GM12878 (cell line): ENCODE data around the gene POMT1. TPM values are rescaled to one million over a fixed set of nuclear protein-coding genes. Genes with fewer than 3 reads are reported as not detected.
"Not testable (repeated sequence)": the region's sequence is repeated elsewhere in the genome, so short reads cannot be mapped to it uniquely, and the experiment has no call there.

Source experiments
- ATAC-seq: fragments of 200-7000 bp; cut with Tn5 transposase; 3 replicates; pipeline ENCODE4 v1.9.1; 2020; ENCODE audit warnings: mild to moderate bottlenecking, moderate library complexity
- BruUV-seq: library from RNA; stranded (reverse); fragments of 400-500 nt; replicated peaks from 2 replicates; lab custom pipeline; 2021; lab: Mats Ljungman, UMichigan
- CTCF ChIA-PET: fragments of 300-600 bp; sonication (Branson Sonifier 250); formaldehyde crosslinking; extraction: SDS; loops from one replicate; lab custom pipeline; 2021; ENCODE audit warnings: inconsistent platforms; lab: Yijun Ruan, JAX
- POLR2A ChIA-PET: fragments of 350-600 bp; formaldehyde crosslinking; extraction: SDS; loops from one replicate; lab custom pipeline; 2021; ENCODE audit warnings: inconsistent platforms; lab: Charles Lee
- RAD21 ChIA-PET: fragments of 300-600 bp; sonication (Branson Sonifier 250); formaldehyde crosslinking; loops from one replicate; lab custom pipeline; 2023; ENCODE audit warnings: antibody characterized with exemption; ENCODE audit not compliant: unreplicated experiment; lab: Charles Lee
- SMC1A ChIA-PET: fragments of 300-600 bp; sonication (Branson Sonifier 250); formaldehyde crosslinking; loops from one replicate; lab custom pipeline; 2023; ENCODE audit not compliant: unreplicated experiment, uncharacterized antibody; lab: Charles Lee
- DNase-seq: peaks from one replicate; pipeline ENCODE4 v3.0.0-alpha.2; 2011; ENCODE audit warnings: low read depth, low spot score
- FAIRE-seq: peaks from 3 replicates; lab custom pipeline; 2011; peaks lifted over from hg19 to GRCh38; lab: Jason Lieb, UNC
- H2AFZ ChIP-seq: 2 replicates; pipeline ENCODE4 v1.6.0; 2011; ENCODE audit warnings: low read depth, low read length, control low read depth; ENCODE audit not compliant: control insufficient read depth
- H3K27ac ChIP-seq: 2 replicates; pipeline ENCODE4 v1.5.1; 2011; ENCODE audit warnings: control low read depth; ENCODE audit not compliant: control insufficient read depth, insufficient read depth
- H3K27me3 ChIP-seq, 2 experiments: replicated peaks in 1 of 2; 2 replicates each; pipeline versions ENCODE4 v1.6.0 to v1.6.1; 2011; ENCODE audit warnings: low read length in 1 of 2; ENCODE audit not compliant: control insufficient read depth in 2 of 2, insufficient read depth in 2 of 2
- H3K36me3 ChIP-seq, 2 experiments: 2 replicates each; pipeline ENCODE4 v1.5.1; 2011; ENCODE audit warnings: low read length in 1 of 2; ENCODE audit not compliant: control insufficient read depth in 2 of 2, insufficient read depth in 2 of 2
- H3K4me1 ChIP-seq: 2 replicates; pipeline ENCODE4 v1.6.1; 2011; ENCODE audit warnings: mild to moderate bottlenecking, low read length, moderate library complexity, mixed read lengths; ENCODE audit not compliant: control insufficient read depth, insufficient read depth
- H3K4me2 ChIP-seq: 2 replicates; pipeline ENCODE4 v1.6.0; 2011; ENCODE audit warnings: control low read depth; ENCODE audit not compliant: control insufficient read depth, insufficient read depth
- H3K4me3 ChIP-seq: fragments of 200-600 bp; sonication (generic); 2 replicates; pipeline ENCODE4 v1.5.1; 2016
- H3K79me2 ChIP-seq: 2 replicates; pipeline ENCODE4 v1.6.0; 2011; ENCODE audit warnings: low read length; ENCODE audit not compliant: control insufficient read depth, insufficient read depth
- H3K9ac ChIP-seq: 2 replicates; pipeline ENCODE4 v1.8.0; 2011; ENCODE audit warnings: low read length, control low read depth, mixed read lengths; ENCODE audit not compliant: control insufficient read depth, insufficient read depth
- H3K9me3 ChIP-seq: replicated peaks from 3 replicates; pipeline ENCODE4 v1.5.1; 2011; ENCODE audit warnings: mild to moderate bottlenecking, low read length; ENCODE audit not compliant: control insufficient read depth, insufficient read depth
- H4K20me1 ChIP-seq: 2 replicates; pipeline ENCODE4 v1.6.0; 2011; ENCODE audit not compliant: control insufficient read depth, insufficient read depth
- BMI1 ChIP-seq: fragments of 450-650 bp; IDR thresholded peaks from 2 replicates; pipeline ENCODE4 v1.6.1; 2016; ENCODE audit warnings: mild to moderate bottlenecking, moderate library complexity, borderline replicate concordance
- MAX ChIP-seq: IDR thresholded peaks from 2 replicates; pipeline ENCODE4 v1.6.1; 2012; ENCODE audit warnings: low read depth, low read length, improper control_type of control experiment
- PKNOX1 ChIP-seq: fragments of 450-650 bp; IDR thresholded peaks from 2 replicates; pipeline ENCODE4 v1.6.1; 2016; ENCODE audit warnings: mild to moderate bottlenecking
- SMC3 ChIP-seq: IDR thresholded peaks from 2 replicates; pipeline ENCODE4 v1.6.1; 2011; ENCODE audit warnings: low read length, improper control_type of control experiment, borderline replicate concordance
- ZNF207 ChIP-seq: fragments of 450-650 bp; IDR thresholded peaks from 2 replicates; pipeline ENCODE4 v1.6.1; 2014; ENCODE audit warnings: antibody characterized with exemption, mild to moderate bottlenecking, borderline replicate concordance
- WGBS: methylation state at CpG from one replicate; pipeline ENCODE4 v1.1.6; 2016; ENCODE audit warnings: low lambda C conversion rate; ENCODE audit not compliant: insufficient replicate concordance, insufficient coverage; ENCODE audit errors: missing lambda C conversion rate; 5-methylcytosine and 5-hydroxymethylcytosine counted together
- in situ Hi-C: fragments of 300-500 bp; cut with MboI; formaldehyde crosslinking; loops from 9 replicates; pipeline ENCODE4 v1.14.3; 2018; ENCODE audit warnings: mixed read lengths
- intact Hi-C: fragments of 100-400 bp; cut with micrococcal nuclease; formaldehyde crosslinking; loops from one replicate; pipeline ENCODE4 v1.14.2; 2022; ENCODE audit not compliant: unreplicated experiment
- polyA plus RNA-seq, 11 experiments: library from polyadenylated mRNA; depleted of rRNA in 4 of 11; unstranded in 6 of 11; stranded (reverse) in 5 of 11; fragments of >200 nt; fragmentation: Nextera tagmentation in 4 of 11; fragmentation: Illumina TruSeq in 1 of 11; extraction: Ambion mirVana in 4 of 11; extraction: Trizol in 1 of 11; gene quantifications; 1 replicate in 1 of 11; 2 replicates in 10 of 11; pipeline versions ENCODE4 v1.2.1 to v1.2.3, GENCODE V29; 2011 to 2016; ENCODE audit warnings: inconsistent platforms in 2 of 11, missing spikeins in 2 of 11, low read depth in 1 of 11
- total RNA-seq, 4 experiments: library from RNA; depleted of rRNA in 3 of 4; stranded (reverse); fragments of >200 nt in 3 of 4; fragmentation: Illumina TruSeq in 1 of 4; extraction: Trizol in 1 of 4; gene quantifications; 2 replicates each; pipeline versions ENCODE4 v1.2.1 to v1.2.3, GENCODE V29; 2013 to 2021

Gene POMT1
- total and polyA plus RNA-seq, 10 of the 15 experiments (the other 5 are each of a cell fraction or from before 2014, with no cell fraction given) = 1.2 to 19.2 (median 12.6) TPM

- WGBS = 54% methylated on average over 23 of the region's 49 CpGs
- POLR2A ChIA-PET = interaction anchor here (0.6 kb wide), 1 partner anchor 163 kb away, joined by 7 read pairs; no protein-coding TSS in a partner anchor
- H3K4me2 ChIP-seq = no peak overlapping the region
- CTCF ChIA-PET = interaction anchor here (1.5 kb wide), 1 partner anchor 148 kb away, joined by 3 read pairs; no protein-coding TSS in a partner anchor
- no peaks in the 10 kb centered on the region for H3K36me3 ChIP-seq
- no peaks in the 10 kb centered on the region for H4K20me1 ChIP-seq
- H3K27ac ChIP-seq = no peak overlapping the region
- no peak overlapping the region for H3K4me3 ChIP-seq
- RAD21 ChIA-PET = no interaction called here
- H2AFZ ChIP-seq = no peak overlapping the region
- BruUV-seq = no TSS peak
- in situ Hi-C loops (no loop called here), intact Hi-C loops (no loop called here)
- SMC1A ChIA-PET = interaction anchor here (1.5 kb wide), 1 partner anchor 14 kb away, joined by 4 read pairs; no protein-coding TSS in a partner anchor
- no peaks in the 10 kb centered on the region for H3K4me1 ChIP-seq
- H3K27me3 ChIP-seq = peaks cover 0 to 2% of the 10 kb centered on the region in 2 experiments; a peak in 2 of 4 replicates
- H3K9me3 ChIP-seq = peaks cover 15% of the 10 kb centered on the region
- H3K9ac ChIP-seq = no peak overlapping the region
- H3K79me2 ChIP-seq = no peaks in the 10 kb centered on the region
- DNase-seq (no peak), FAIRE-seq (no peak), ATAC-seq (no peak)
- TF ChIP-seq MAX = no peak
- TF ChIP-seq ZNF207 = no peak
- TF ChIP-seq PKNOX1 = no peak
- TF ChIP-seq BMI1 = no peak
- TF ChIP-seq SMC3 = no peak
These were observed 43.8 kb downstream of the POMT1 start for GRCh38 chr9:131546336-131547084.

DNA sequence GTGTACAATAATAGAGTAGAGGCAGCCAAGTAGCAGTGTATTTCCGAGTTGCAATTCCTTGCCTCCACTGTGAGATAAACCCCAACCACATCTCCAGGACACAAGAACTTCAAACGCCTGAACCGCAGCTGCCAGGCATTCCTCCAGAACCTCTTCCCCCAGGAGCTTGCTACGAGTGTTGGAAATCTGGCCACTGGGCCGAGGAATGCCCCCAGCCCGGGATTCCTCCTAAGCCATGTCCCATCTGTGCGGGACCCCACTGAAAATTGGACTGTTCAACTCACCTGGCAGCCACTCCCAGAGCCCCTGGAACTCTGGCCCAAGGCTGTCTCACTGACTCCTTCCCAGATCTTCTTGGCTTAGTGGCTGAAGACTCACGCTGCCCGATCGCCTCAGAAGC, 46.5 kb downstream of the POMT1 start:
- intact Hi-C loops, in situ Hi-C loops, H3K4me1 ChIP-seq, H3K9me3 ChIP-seq, H3K79me2 ChIP-seq, DNase-seq, H3K4me2 ChIP-seq, RAD21 ChIA-PET, ATAC-seq, FAIRE-seq, H3K36me3 ChIP-seq, H3K27me3 ChIP-seq, CTCF ChIA-PET, H3K4me3 ChIP-seq, H3K9ac ChIP-seq, H3K27ac ChIP-seq, SMC1A ChIA-PET, H4K20me1 ChIP-seq, BruUV-seq, H2AFZ ChIP-seq: not testable (repeated sequence)
- POLR2A ChIA-PET = interaction anchor here (0.6 kb wide), 1 partner anchor 603 kb away, joined by 3 read pairs; no protein-coding TSS in a partner anchor
- WGBS = 35% methylated on average over 10 of the region's 10 CpGs

DNA sequence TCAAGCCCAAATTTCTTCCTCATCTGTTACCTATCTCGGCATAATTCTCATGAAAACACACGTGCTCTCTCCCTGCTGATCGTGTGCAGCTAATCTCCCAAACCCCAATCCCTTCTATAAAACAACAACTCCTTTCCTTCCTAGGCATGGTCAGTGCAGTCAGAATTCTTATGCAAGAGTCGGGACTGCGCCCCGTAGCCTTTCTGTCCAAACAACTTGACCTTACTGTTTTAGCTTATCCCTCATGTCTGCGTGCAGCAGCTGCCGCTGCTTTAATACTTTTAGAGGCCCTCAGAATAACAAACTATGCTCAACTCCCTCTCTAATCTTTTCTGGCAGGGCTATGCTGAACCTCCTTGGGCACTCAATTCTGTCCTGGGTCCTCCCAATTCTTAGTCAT, 47.7 kb downstream of the POMT1 start:
- H3K4me3 ChIP-seq, H3K9ac ChIP-seq, POLR2A ChIA-PET, H4K20me1 ChIP-seq, H3K27me3 ChIP-seq, CTCF ChIA-PET, DNase-seq, H3K36me3 ChIP-seq, H3K4me2 ChIP-seq, BruUV-seq, H3K79me2 ChIP-seq, ATAC-seq, intact Hi-C loops, H3K27ac ChIP-seq, H2AFZ ChIP-seq, H3K9me3 ChIP-seq, H3K4me1 ChIP-seq, RAD21 ChIA-PET, in situ Hi-C loops, SMC1A ChIA-PET, FAIRE-seq: not testable (repeated sequence)
- WGBS = 82% methylated on average over 8 of the region's 8 CpGs
